Measurements from ENCODE around the gene EEFSEC.

The EEFSEC gene

DNA sequence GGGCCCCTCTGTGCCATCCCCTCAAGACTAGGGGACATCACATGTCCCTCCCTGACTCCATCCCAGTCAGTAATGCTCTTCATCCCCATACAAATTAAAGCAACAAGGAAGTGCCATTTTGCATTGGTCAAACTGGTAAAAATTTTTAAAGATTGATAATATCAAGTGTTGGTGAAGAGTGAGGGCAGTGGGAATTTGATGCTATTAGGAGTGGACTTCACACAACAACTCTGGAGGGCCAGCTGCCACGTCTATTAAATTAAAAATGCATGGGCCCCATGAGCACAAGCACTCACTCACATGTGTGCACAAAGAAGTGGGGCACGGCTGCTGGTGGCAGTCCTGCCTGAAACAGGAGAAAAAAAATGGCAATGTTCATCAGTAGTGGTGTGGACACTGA is 265.6 kb downstream of the EEFSEC start:
- DNase-seq: no peak

GRCh38 chr3:128419311-128419710 is 266.0 kb downstream of the EEFSEC start:
- no peak for DNase-seq

DNA sequence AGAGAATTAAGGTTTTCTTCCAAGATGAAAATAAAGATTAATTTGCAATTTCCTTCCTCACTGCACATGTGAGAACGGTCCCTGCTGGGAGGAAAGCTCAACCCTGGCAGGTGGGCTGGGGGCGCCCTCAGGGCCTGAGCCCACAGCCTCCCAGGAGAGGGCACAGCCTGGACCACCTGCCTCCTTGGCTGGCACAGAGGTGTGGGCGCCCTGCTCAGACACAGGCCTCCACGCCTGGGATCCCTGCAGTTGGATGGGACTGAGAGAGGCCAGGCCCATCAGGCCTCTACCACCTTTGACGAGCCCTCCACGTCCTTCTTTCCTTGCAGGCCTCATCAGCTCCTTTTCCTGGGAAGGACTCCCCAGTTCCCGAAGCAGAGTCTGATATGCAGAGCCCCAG is 267.0 kb downstream of the EEFSEC start:
- DNase-seq: no peak

DNA sequence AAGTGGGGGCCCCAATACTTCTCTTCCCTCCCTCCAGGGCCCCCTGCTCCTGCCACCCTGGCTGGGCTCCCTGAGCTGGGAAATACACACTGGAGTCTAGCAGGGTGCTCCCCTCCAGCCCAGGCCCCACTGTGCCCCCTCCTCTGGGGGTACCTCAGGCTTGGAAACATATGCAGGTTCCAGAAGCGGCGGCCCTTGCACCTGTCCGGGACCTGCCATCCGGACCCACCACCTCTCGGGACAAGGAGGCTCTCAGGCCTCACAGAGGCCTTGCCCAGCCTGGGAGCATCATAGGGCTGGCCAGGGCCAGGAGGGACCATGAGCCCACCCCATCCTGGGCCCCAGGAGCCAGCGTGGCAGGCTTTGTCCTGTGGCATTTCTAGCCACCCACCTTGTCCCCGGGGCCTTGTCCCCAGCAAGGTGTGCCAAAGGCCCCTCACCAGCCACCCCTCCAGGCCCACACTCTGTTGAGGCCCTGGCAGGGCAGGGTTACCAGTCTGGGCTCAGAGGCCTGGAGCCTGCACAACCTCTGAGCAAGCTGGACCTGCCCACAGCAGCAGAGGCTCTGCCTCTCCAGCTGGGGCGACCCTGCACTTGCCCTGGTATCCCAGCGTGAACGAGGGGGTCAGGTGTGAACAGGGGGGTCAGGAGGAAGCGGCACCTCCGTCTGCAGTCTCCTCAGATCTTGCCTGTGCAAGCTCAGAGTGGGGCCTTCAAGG is 267.6 kb downstream of the EEFSEC start:
- no peak for DNase-seq

GRCh38 chr3:128421439-128421836 is 268.2 kb downstream of the EEFSEC start:
- no peak for DNase-seq

DNA sequence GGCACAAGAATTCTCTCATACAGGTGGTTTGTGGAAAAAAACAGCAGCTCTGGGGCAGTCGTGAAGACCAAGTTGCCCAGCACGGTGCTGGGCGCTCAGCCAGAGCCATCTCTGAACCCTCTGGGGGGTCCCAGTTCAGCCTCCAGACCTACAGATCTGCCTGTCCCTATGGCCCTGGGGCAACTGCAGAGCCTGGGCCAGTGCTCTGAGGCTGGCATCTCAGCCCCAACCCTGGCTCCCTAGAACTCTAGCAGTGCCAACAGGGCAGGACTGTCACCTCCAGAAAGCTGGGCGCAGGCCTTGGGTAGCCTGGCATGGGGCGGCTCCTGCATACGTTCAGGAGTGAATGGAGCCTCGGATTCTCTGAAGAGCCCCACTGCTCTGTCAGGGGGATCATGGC is 268.7 kb downstream of the EEFSEC start:
- DNase-seq: no peak

DNA sequence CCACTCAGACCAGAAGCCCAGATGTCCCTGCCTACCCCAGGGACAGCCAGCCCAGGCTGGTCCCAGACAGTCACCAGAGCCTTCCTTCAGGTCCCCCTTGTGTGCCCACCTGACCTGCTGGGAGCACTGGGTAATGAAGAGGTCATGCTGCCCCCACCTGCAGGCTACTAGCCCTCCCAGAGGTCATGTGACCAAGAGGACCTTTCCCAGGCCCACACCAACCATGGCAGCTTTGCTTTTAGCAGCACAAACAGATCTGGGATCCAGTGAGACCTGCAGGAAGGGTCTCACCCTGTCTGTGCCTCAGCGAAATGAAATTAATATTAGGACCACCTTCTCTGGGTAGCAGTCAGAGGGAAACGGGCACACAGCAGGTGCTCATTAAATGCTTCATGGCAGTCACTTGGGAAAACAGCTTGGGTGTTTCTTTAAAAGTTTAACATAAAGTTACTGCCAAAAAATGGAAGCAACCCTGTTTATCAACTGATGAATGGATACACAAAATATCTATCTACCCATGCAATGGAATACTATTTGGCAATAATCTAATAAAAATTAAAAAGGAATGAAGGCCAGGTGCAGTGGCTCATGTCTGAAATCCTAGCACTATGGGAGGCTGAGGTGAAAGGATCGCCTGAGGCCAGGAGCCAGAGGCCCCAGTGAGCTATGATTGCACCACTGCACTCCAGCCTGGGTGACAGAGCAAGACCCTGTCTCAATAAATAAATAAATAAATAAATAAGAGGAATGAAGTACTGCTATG is 269.7 kb downstream of the EEFSEC start:
- no peak for DNase-seq

GRCh38 chr3:128423525-128424147 is 270.4 kb downstream of the EEFSEC start:
- no peak for DNase-seq

GRCh38 chr3:128424508-128425069 is 271.3 kb downstream of the EEFSEC start:
- no peak for DNase-seq

- DNase-seq: no peak
These were observed 272.0 kb downstream of the EEFSEC start for GRCh38 chr3:128425142-128425845.

- DNase-seq: no peak
These were observed 272.5 kb downstream of the EEFSEC start for GRCh38 chr3:128425846-128426127.

GRCh38 chr3:128426128-128426921 is 273.0 kb downstream of the EEFSEC start:
- peak; percentile 31 for DNase-seq

- DNase-seq: no peak
These were observed 274.0 kb downstream of the EEFSEC start for GRCh38 chr3:128427175-128427857.

GRCh38 chr3:128427872-128428822 is 274.9 kb downstream of the EEFSEC start:
- DNase-seq: no peak

GRCh38 chr3:128429275-128429674 is 276.0 kb downstream of the EEFSEC start:
- DNase-seq: no peak

DNA sequence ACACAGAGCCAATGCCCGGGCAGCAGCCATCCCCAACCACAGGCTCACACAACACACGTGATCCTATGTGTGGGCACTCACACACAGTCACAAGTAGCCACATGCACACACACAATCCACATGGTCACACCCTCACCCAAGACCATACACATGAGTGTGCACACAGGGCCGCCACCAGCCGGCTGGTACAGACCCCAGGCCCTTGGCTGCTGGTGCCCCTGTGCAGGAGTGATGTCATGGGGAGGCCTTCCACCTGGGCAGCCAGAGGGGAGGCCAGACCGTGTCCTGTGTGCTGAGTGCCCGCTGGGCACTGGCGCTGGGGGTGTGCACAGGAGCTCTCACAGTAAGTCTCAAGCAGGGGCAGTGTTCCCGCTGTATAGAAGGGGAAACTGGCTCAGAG is 276.5 kb downstream of the EEFSEC start:
- no peak for DNase-seq

DNA sequence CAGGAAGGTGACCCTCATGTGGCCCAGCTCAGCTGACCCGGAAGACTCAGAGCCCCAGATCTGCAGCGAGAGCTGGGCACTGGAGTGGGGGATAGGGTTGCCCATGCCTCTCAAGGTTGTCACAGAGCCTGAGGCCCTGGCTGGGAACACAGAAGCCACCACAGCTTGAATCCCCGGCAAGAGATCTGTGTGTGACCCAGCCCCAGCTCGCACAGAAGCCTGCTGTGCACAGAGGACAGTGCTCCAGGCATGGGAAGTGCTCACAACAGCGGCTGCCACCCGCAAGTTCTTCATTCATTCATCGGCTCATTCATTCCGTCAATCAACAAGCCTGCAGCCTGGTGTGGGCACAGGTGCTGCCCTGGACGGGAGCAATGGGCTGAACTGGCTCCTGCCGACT is 277.0 kb downstream of the EEFSEC start:
- no peak for DNase-seq

- no peak for DNase-seq
These were observed 277.4 kb downstream of the EEFSEC start for GRCh38 chr3:128430731-128431130.

DNA sequence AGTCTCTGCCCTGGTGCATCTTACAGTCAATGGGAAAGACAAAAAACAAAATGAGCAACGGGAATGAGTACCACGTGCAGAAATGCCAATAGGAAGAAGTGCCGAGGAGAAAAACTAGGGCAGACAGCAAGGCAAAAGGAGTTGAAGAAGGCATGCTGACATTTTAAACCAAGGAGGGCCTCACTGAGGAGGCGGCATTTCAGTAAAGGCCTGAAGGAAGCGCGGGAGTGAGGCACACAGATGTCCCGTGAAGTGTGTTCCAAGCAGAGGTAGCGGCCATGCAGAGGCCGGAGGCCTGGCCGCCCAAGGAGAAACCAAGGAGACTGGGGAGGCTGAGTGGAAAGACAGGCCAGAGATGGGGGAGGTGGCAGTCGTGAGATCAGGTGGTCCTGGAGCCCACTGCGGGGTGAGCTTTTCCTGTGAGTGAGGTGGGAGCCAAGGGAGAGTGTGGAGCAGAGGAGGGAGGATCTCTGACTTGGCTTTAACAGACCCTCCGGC is 278.6 kb downstream of the EEFSEC start:
- DNase-seq: no peak

GRCh38 chr3:128432301-128432970 is 279.2 kb downstream of the EEFSEC start:
- no peak for DNase-seq

Data from CD4-positive, alpha-beta T cell treated with Interleukin-15 for 1 hour (primary cell).